ENCODE measurements around the gene ZNF76. TPM values are rescaled to one million over a fixed set of nuclear protein-coding genes. Genes with fewer than 3 reads are reported as not detected.
"Not testable (repeated sequence)": the region's sequence is repeated elsewhere in the genome, so short reads cannot be mapped to it uniquely, and the experiment has no call there.

ZNF76 gene
- total RNA-seq, 2 donors from 2014 or later = 39.5 to 75.5 TPM

GRCh38 chr6:35332074-35332887, 72.7 kb downstream of the ZNF76 start:
- H3K4me3 ChIP-seq; H3K4me1 ChIP-seq (replicated peaks); H3K27ac ChIP-seq; H3K27me3 ChIP-seq (replicated peaks; ENCODE audit: insufficient read depth); intact Hi-C loops (cut with DNase I); H3K36me3 ChIP-seq; H3K9me3 ChIP-seq: not testable (repeated sequence)
- TF ChIP-seq CTCF (IDR thresholded peaks at IDR 0.05) = peak in 1 of 4 experiments; percentile 13
- 78% methylated on average over 9 of the region's 9 CpGs for WGBS
- DNase-seq (ENCODE audit: low spot score) = peak; percentile 21

GRCh38 chr6:35341557-35341956, 82.0 kb downstream of the ZNF76 start:
- H3K27me3 ChIP-seq (replicated peaks; ENCODE audit: insufficient read depth) = no peaks in the 10 kb centered on the region
- no peaks in the 10 kb centered on the region for H3K9me3 ChIP-seq
- intact Hi-C loops (cut with DNase I) = loop anchor here (10.0 kb wide), 1 partner anchor 393 kb away; the partner anchor contains the start of gene ARMC12
- no peak for DNase-seq (ENCODE audit: low spot score)
- no peaks in the 10 kb centered on the region for H3K36me3 ChIP-seq
- H3K4me1 ChIP-seq (replicated peaks) = no peaks in the 10 kb centered on the region
- 76% methylated on average over 13 of the region's 13 CpGs for WGBS
- no peak for TF ChIP-seq CTCF (IDR thresholded peaks at IDR 0.05)
- no peak for TF ChIP-seq POLR2A (IDR thresholded peaks at IDR 0.05)
- no peak for TF ChIP-seq POLR2AphosphoS5 (IDR thresholded peaks at IDR 0.05)
- H3K4me3 ChIP-seq = no peak overlapping the region
- no peak overlapping the region for H3K27ac ChIP-seq

GRCh38 chr6:35342258-35343091, 82.9 kb downstream of the ZNF76 start, which contains the start of gene PPARD:
PPARD (plus strand) TSS chr6:35342558; CDS start chr6:35411088, 68,530 bp downstream.
- no peaks in the 10 kb centered on the region for H3K4me1 ChIP-seq (replicated peaks)
- H3K27me3 ChIP-seq (replicated peaks; ENCODE audit: insufficient read depth) = no peaks in the 10 kb centered on the region
- peak within 1 kb of the TSS; percentile 77 to 96 for H3K4me3 ChIP-seq
- peak; percentile 98 for TF ChIP-seq POLR2A (IDR thresholded peaks at IDR 0.05)
- peak; percentile 98 to 100 (median 100) for TF ChIP-seq CTCF (IDR thresholded peaks at IDR 0.05)
- TF ChIP-seq POLR2AphosphoS5 (IDR thresholded peaks at IDR 0.05) = peak; percentile 98
- peak; percentile 98 for DNase-seq (ENCODE audit: low spot score)
- no peaks in the 10 kb centered on the region for H3K9me3 ChIP-seq
- intact Hi-C loops (cut with DNase I) = loop anchor here (1.0 to 10.0 kb wide), 4 partner anchors 72 to 392 kb away; partner anchors contain the start of genes ARMC12 and RPL10A
- under 1% methylated on average over 75 of the region's 77 CpGs for WGBS
- peak within 1 kb of the TSS; percentile 93 to 95 for H3K27ac ChIP-seq
- no peaks in the 10 kb centered on the region for H3K36me3 ChIP-seq

GRCh38 chr6:35343092-35343834, 83.7 kb downstream of the ZNF76 start:
- peak overlapping the region; percentile 93 to 95 for H3K27ac ChIP-seq
- H3K4me3 ChIP-seq = peak overlapping the region; percentile 77 to 96
- DNase-seq (ENCODE audit: low spot score) = no peak
- no peak for TF ChIP-seq POLR2A (IDR thresholded peaks at IDR 0.05)
- peak; percentile 3 for TF ChIP-seq POLR2AphosphoS5 (IDR thresholded peaks at IDR 0.05)
- TF ChIP-seq CTCF (IDR thresholded peaks at IDR 0.05) = no peak
- peaks cover 0 to under 1% of the 10 kb centered on the region in 2 donors for H3K36me3 ChIP-seq
- no peaks in the 10 kb centered on the region for H3K4me1 ChIP-seq (replicated peaks)
- intact Hi-C loops (cut with DNase I) = loop anchor here (2.0 to 10.0 kb wide), 2 partner anchors 72 to 392 kb away; partner anchors contain the start of gene ARMC12
- H3K27me3 ChIP-seq (replicated peaks; ENCODE audit: insufficient read depth) = no peaks in the 10 kb centered on the region
- H3K9me3 ChIP-seq = no peaks in the 10 kb centered on the region
- 3% methylated on average over 13 of the region's 13 CpGs for WGBS
